ENCODE results near the gene ATF7. TPM values are rescaled to one million over a fixed set of nuclear protein-coding genes. Genes with fewer than 3 reads are reported as not detected.

Gene ATF7
- total RNA-seq, 4 donors from 2014 or later = 14.2 to 29.7 (median 26.8) TPM

- intact Hi-C loops (cut with DNase I; ENCODE audit: low total_unique reads) = no loop called here
- 86 to 98% methylated on average over 1 to 2 of the region's 2 CpGs for WGBS, 2 donors (ENCODE audit: low coverage in 1 of 2)
Measured at GRCh38 chr12:53560912-53561589, 65.1 kb downstream of the ATF7 start.

GRCh38 chr12:53560351-53560750 lies 65.8 kb downstream of the ATF7 start:
- WGBS, 2 donors (ENCODE audit: low coverage in 1 of 2) = 72 to 90% methylated on average over 4 to 6 of the region's 6 CpGs
- H3K27ac ChIP-seq = peak overlapping the region in 2 of 4 donors; percentile 11 to 68
- DNase-seq = no peak
- H3K4me3 ChIP-seq = no peak overlapping the region
- H3K27me3 ChIP-seq = no peaks in the 10 kb centered on the region
- H3K36me3 ChIP-seq = no peaks in the 10 kb centered on the region
- in situ Hi-C loops (cut with MboI; ENCODE audit: low pct_ligation_motif_present in 1 of 4, low pct_unique_long_range_greater_than_20kb in 1 of 4, low sequenced_read_pairs in 3 of 4) = no loop called here
- no peaks in the 10 kb centered on the region for H3K9me3 ChIP-seq
- H3K4me1 ChIP-seq = peaks cover 18 to 72% (median 37%) of the 10 kb centered on the region in 4 donors
- intact Hi-C loops (cut with DNase I; ENCODE audit: low total_unique reads) = no loop called here
- no peak for TF ChIP-seq EP300 (IDR thresholded peaks at IDR 0.05; ENCODE audit: low read depth)
- no peak for TF ChIP-seq POLR2A (IDR thresholded peaks at IDR 0.05)
- no peak for TF ChIP-seq POLR2AphosphoS5 (IDR thresholded peaks at IDR 0.05)
- no peak for TF ChIP-seq CTCF (IDR thresholded peaks at IDR 0.05)

More at GRCh38 chr12:53560912-53561589, 65.1 kb downstream of the ATF7 start:
- no peaks in the 10 kb centered on the region for H3K27me3 ChIP-seq
- DNase-seq = no peak
- H3K4me3 ChIP-seq = no peak overlapping the region
- no peaks in the 10 kb centered on the region for H3K9me3 ChIP-seq
- in situ Hi-C loops (cut with MboI; ENCODE audit: low pct_ligation_motif_present in 1 of 4, low pct_unique_long_range_greater_than_20kb in 1 of 4, low sequenced_read_pairs in 3 of 4) = no loop called here
- H3K27ac ChIP-seq = peak overlapping the region; percentile 11 to 74 (median 59)
- H3K36me3 ChIP-seq = no peaks in the 10 kb centered on the region
- peaks cover 18 to 79% (median 39%) of the 10 kb centered on the region in 4 donors for H3K4me1 ChIP-seq
- TF ChIP-seq CTCF (IDR thresholded peaks at IDR 0.05) = no peak
- no peak for TF ChIP-seq POLR2A (IDR thresholded peaks at IDR 0.05)
- no peak for TF ChIP-seq EP300 (IDR thresholded peaks at IDR 0.05; ENCODE audit: low read depth)
- no peak for TF ChIP-seq POLR2AphosphoS5 (IDR thresholded peaks at IDR 0.05)

GRCh38 chr12:53558631-53559030 lies 67.6 kb downstream of the ATF7 start:
- intact Hi-C loops (cut with DNase I; ENCODE audit: low total_unique reads) = no loop called here
- in situ Hi-C loops (cut with MboI; ENCODE audit: low pct_ligation_motif_present in 1 of 4, low pct_unique_long_range_greater_than_20kb in 1 of 4, low sequenced_read_pairs in 3 of 4) = no loop called here
- 100% methylated on average over 1 of the region's 1 CpG for WGBS, 2 donors (ENCODE audit: low coverage in 1 of 2)

More at GRCh38 chr12:53558631-53559030, 67.6 kb downstream of the ATF7 start:
- TF ChIP-seq POLR2AphosphoS5 (IDR thresholded peaks at IDR 0.05) (no peak), POLR2A (IDR thresholded peaks at IDR 0.05) (no peak), EP300 (IDR thresholded peaks at IDR 0.05; ENCODE audit: low read depth) (no peak), CTCF (IDR thresholded peaks at IDR 0.05) (no peak)
- H3K4me1 ChIP-seq = peaks cover 6 to 55% (median 26%) of the 10 kb centered on the region in 4 donors
- H3K27me3 ChIP-seq = no peaks in the 10 kb centered on the region
- H3K9me3 ChIP-seq = no peaks in the 10 kb centered on the region
- H3K36me3 ChIP-seq = no peaks in the 10 kb centered on the region
- no peak overlapping the region for H3K4me3 ChIP-seq
- no peak overlapping the region for H3K27ac ChIP-seq
- no peak for DNase-seq
